Measurements from ENCODE around the gene NCOA6.
"Not testable (repeated sequence)": the region's sequence is repeated elsewhere in the genome, so short reads cannot be mapped to it uniquely, and the experiment has no call there.

The NCOA6 gene

DNA sequence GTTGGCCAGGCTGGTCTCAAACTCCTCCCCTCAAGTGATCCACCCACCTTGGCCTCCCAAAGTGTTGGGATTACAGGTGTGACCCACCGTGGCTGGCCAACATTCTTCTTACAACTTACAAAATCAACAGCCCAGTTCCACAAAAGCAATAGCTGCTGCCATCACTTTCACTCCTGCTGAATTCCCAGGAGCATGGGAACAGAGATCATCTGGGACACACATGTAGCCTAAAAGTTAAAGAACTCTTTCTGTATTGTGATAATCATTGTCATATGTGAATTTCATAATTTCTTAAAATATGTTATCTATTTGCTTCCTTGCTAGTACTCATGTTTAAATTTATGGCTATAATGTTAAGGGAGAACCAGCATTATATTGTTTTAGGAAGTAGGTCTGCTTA, 51.7 kb downstream of the NCOA6 start:
- DNase-seq: no peak

DNA sequence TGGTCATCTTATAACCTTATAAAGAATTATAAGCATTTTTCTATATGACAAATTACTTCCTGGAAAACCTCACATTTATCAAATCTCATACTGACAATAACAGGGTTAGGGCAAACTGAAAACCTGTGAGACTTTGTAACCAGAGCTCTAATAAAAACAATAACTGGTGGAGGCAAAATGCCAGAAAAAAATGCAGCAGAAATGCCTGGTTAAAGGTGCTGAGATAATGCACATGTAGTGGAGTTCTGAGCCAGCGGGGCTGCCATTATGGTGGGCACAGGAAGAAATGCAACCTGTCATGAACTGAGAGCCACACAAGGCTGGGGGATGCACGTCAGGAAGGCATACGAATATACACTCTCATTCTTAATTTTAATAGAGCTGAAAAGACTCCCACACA, 53.0 kb downstream of the NCOA6 start:
- DNase-seq: no peak

DNA sequence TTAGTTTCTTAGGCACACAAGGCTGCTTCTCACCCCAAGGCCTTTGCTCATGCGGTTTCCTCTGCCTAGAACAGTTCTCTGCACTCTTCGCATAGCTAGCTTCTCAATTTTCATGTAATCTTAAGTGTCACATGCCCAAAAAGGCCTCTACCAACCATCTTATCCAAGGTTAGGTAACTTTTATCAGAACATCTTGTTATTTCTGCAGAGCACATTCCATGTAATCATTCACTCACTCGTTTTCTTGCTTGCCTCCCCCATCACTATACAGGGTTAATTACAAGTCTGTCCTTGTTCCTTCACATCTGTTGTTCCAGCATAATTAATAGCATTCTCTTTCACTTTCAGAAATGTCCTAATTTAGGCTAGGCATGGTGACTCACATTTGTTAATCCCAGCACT, 53.8 kb downstream of the NCOA6 start:
- no peak for DNase-seq

DNA sequence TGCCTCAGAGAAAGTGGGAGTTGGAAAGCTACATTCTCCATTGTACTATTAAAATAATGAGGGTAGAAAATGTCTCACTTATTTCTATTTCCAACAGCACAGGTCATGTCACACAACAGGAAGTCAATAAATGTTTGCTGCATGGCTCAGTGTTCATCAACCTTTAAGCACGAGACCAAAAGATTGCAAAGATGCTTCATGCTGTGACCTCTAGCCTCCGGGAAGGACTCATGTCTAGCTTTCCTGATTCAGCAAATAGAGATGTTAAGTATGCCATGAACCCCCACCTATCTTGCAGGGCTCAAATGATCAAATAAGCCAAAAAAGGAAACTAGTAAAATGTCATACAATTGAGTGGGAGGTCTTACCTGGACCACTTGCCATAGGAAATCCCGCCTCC, 57.4 kb downstream of the NCOA6 start:
- DNase-seq: no peak

DNA sequence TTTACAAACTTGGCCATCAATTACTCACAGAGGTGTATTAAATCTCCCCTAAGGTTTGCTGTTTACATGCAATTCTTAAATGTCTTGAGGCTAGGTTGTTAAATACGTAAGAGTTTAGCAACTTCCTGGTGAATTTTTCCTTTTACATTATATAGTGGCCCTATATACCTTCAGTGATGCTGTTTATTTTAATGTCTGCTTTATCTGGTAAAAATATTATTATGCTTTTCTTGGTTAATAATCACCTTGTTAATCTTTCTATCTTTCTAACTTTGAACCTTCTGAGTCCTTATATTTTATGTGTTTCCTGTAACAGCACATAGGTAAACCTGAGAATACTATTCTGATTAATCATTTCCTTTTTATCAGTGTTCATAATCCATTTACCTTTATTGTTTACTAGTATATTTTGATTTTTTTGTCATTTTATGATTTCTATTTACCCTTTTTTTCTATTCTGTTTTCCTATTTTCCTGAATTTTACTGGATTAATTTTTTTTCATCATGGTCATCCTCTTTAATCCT, 63.4 kb downstream of the NCOA6 start:
- no peak for DNase-seq

DNA sequence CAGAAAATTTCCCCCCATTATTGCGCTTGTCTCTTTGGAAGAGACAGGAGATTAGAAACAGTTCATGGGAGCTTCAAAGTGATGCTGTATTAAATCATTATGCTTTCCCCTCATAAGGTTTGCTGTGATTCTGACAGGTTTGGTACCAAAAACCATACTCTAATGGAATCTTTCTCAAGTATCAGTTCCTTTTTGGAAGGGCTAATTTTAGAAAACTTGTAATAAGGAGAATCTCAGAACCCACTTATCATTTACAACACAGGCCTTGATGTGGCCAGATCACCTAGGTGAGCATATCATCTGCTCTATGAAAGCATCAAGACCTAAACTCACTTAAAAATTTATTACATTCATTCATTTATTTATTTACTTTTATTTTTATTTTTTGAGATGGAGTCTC, 70.1 kb downstream of the NCOA6 start:
- no peak for DNase-seq

DNA sequence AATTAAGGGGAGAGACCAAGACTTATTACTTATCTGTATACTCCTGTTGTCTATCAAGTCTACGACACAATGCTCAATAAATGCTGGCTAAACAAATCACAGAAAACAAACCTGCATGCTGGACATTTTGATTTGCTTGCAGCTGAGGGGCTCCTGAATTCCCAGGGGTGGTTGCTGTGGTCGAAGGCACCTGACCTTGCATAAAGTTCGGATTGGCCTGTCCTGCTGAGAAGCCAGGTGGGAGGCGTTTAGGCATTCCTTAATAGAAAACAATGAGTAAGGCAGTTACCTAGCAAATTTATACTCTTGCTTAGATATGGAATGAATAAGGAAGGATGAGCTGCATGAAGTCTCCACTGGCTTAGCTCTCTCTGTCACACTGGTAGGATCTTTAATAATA, 70.8 kb downstream of the NCOA6 start:
- DNase-seq: no peak

DNA sequence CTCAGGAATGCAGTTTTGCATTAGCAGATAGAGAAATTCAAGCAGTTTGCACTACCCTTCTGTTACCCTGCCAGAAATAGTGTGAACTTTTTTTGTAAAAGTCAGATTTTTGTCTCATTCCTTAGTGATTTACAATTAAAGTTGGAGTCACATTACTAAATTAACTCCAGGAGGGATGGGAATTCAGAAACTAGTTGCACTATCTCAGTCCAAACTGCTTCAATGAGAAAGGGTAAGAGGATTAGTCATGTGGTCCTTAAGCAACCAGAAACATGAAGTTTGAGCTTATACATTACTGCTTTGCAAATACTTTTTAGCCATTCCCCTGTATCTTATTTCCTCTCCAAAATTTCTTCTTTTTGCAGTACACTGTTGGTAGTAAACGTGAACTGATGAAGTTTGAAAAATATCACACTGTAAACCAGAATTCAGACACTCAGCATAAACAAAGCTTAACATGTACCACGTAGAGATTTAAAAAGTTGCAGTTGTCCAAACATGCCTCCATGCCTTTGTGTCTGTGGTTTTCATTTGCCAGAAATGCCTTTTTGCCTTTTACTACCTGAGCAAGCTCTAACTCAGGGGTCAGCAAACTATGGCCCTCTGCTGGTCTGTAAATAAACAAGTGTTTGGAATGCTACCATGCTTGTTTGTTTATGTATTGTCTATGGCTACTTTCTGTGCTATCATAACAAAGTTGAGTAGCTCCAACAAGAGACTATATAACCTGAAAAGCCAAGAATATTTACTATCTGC, 71.6 kb downstream of the NCOA6 start:
- no peak for DNase-seq

DNA sequence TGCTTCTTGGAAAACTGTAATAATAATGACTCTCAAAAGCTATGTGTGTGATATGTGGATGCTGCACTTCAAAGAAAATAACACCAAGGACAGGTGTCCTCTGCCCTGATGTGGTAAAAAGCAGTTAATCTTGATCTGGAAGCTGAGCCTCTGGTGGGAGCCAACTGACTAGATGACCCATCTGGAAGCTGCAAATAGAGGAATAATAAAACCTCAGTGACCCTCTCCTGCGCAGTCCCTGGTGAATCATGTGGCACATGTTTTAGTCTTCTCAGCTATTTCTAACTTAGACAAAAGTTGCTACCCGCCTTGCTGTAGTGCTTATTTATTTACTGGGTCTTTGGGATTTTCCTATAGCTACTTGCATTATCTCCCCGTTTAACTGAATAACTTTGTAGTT, 74.0 kb downstream of the NCOA6 start:
- no peak for DNase-seq

DNA sequence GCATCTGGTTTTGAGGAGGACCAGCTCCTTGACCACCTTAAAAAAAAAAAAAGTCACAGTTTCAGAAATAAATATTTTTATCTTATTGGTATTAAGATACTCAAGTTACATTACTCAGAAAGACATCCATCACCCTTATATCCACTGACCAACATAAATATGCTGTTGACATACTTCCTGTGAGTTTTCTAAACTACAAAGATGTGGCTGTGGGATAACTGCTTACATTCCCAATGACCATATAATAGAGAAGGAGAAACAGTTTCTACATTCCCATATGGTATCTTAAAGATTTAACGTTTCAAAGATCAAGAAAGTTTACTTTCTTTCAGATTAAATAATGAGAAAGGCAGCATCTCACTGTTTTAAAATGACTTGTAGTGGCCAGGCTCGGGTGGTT, 75.0 kb downstream of the NCOA6 start:
- DNase-seq: no peak

DNA sequence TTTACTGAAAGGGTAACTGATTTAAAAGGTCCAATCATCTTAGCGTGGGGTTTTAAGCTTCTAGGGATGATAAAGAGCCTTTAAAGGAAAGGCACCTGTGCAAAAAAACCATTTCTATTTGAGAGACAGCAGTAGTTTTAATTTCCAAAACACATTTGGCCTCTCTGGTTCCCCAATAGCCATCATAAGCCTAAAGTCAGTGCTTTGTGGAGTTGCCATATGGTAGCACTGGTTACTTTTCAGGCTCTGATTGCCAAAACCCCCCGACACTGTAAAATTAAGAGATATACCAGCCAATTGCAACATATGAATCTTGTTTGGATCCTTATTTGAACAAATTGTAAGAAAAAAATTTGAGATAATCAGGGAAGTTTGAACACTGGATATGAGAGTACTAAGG, 76.7 kb downstream of the NCOA6 start:
- DNase-seq: no peak

DNA sequence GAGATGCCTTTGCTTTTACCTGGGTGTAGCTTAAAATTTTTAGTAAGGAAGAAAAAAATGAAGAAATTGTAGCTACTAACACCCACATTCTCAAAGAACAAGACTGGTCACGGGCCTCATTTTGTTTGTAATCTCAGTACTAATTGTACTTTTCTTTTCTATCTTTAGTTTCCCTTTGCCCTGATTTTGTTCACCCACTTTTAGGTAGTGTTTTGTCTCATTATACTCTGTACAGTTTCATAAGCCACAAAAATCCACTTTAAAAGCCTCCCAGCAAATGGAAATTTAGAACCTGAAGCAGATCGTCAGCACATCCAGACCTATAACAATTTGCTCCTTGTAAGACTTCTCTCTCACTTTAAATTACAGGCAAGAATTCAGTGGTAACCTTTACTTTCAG, 78.0 kb downstream of the NCOA6 start:
- no peak for DNase-seq

DNA sequence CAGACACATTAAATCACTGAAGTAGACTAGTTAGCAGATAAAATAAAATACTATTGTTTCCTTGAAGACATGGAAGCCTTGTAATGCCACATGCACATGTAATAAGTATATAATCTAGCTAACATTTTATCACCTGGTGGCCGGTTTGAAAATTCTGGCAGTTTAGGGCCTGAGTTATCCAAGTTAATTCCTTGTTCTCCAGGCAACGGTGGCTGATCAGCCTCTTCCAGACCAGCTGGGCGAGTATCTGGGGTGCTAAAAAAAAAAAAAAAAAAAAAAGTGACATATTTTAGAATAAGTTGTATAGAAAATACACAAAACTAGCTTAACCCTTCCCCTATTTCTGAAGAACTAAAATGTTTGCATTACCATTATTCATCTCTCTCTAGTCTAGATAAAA, 78.8 kb downstream of the NCOA6 start:
- DNase-seq: no peak

DNA sequence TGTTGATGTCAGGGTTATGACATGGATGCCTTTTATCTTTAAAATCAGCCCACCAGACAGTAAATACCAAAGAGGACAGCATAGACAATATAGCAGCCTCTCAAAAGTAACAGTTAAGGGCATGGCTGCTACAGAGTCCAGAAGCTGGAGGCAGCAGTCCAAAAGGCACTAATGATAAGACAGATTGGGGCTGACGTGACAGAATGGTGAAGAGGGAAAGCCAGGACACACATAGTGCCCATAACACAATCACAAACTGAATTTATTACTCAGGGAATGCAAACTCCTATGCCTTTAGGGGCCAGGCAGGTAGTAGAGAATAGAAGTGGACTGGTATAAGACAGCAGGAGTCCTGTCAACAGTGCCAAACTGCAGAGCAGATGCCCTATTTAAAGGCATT, 80.6 kb downstream of the NCOA6 start:
- DNase-seq: no peak

DNA sequence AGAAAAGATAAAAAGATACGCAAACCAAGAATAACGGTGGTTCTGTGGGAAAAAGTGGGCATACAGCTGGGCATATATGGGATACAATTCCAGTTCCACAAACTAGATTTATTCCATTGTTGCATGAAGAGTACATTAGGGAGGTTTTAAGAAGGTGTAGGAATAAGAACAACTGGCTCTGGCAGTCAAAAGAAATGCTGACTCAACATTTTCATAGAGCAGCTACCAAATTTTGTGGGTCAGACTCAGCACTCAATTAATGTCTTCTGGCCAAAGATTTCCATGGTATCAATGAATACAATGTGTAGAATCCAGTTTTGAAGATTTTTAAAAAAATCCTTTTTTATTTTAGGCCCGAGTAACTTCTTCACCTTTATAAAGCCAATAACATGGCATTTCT, 81.1 kb downstream of the NCOA6 start:
- no peak for DNase-seq

DNA sequence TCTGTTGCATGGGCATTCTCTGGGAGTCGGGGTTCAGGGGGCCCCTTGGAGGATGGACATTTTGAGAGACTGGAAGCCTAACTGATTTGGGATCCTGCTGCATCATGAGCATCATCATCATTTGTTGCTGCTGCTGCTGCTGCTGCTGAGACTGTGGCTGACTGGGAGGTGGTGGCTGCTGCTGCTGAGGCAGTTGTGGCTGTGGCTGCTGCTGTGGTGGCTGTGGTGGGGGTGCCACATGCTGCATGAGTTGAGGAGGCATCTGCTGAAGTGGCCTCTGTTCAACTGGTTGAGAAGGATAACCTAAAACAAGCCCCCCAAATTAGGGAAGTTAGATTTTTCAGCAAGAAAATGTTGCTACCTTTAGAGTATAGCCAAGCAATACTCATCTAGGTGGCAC, 82.4 kb downstream of the NCOA6 start:
- DNase-seq: no peak

DNA sequence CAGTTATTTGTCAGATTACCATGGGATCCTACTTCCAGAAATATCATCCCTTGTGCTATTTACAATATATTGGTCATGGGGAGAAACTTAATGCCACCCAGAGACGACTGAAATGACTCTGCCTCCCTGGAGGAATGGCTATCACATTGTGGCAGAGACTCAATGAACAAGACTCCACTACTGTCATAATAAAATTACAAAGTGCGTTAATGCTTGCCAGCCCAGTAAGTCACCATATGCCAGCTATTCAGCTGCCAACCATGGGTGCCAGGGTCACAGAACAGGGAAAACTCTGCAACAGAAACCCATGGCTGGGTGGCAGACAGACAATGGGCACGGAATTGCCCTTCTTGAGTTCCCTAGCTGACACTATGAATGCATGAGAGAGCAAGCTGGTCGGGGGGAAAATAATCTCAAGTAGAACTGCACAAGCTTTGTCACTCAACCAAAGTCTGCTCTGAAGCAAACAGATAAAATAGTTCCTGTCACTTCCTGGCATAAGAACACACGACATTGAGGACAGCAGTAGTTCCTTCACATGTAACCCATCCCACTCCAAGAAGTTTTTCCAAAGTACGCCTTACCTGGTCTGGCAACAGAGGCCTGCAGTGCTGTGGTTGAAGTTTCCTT, 89.2 kb downstream of the NCOA6 start:
- no peak for DNase-seq

DNA sequence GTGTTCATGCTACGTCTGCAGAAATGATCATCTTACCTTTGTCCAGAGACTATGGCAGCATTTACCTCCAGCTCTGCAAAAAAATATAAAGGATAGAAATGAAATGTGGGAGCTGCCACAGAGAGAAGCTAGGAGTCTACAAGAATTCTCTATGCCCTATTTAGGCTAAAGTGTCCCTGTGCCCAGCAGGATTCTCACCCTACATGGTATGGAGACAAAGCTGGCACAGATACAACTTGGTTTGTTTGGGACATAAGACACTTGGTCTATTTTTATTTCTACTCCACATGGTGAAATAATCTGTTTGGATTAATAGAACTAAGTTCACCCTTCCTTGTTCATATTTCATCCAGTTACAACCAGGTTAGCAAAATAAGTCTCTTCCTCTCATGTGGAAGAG, 92.9 kb downstream of the NCOA6 start:
- no peak for DNase-seq

DNA sequence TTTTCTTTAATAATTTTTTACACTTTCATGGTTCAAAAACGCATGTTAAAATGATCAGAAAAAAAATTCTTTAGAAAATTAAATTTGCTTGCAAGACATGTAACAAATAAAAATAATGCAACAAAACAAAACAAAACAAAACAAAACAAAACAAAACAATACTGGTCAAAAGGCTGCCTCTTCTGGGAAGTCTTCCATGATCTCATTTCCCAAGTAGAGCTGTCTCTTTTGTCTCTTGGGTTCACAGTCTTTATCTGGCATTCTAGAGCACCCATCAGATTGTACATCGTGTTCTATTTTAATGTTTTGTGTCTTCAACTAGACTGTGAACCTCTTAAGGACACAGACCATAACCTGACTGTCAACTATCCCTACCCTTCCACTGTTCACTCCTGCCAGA, 96.0 kb downstream of the NCOA6 start:
- no peak for DNase-seq

DNA sequence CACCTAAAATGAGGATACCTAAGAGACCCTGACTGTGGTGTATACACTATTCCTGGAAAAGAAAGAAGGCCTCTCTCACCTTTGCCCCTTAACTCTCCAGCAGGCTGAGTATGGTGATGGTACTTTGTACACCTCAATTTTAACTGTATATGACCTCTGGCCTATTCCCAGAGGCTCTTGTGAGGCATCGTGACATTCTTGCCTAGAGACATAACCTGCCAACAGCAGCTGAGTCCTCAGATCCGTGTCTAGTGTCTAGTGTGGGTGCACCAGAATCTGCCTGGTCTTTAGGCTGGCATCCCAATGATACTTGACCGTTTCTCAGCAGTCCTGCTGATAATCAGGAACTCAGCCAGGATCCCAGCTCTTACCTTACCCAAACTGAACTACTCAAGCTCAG, 101.3 kb downstream of the NCOA6 start:
- no peak for DNase-seq

DNA sequence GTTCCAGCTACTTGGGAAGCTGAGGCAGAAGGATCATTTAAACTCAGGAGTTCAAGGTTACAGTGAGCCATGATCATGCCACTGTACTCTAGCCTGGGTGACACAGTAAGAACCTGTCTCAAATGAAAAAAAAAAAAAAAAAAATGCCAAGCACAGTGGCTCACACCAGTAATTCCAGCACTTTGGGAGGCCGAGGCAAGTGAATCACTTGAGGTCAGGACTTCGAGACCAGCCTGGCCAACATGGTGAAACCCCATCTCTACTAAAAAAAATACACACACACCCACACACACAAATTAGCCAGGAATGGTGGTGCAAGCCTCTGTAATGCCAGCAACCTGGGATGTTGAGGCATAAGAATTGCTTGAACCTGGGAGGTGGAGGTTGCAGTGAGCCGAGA, 102.9 kb downstream of the NCOA6 start:
- not testable (repeated sequence) for DNase-seq

DNA sequence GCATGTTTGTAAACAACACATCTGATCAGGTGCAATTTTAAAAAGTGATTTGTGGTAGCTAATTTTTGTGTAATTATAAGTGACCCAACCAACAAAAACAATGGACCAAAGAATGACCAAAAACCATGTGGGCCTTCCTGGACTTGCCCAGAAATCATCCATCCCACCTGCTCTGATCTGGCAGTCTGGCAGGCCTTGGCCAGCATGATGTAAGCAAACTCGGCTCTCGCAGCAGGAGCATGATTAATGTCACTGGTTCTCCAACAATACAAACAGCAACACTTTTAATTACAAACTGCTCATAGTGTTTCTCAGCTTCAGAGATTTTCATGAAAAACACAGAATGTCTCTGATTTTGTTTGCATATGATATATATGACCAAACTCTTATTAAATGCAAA, 105.2 kb downstream of the NCOA6 start:
- no peak for DNase-seq

DNA sequence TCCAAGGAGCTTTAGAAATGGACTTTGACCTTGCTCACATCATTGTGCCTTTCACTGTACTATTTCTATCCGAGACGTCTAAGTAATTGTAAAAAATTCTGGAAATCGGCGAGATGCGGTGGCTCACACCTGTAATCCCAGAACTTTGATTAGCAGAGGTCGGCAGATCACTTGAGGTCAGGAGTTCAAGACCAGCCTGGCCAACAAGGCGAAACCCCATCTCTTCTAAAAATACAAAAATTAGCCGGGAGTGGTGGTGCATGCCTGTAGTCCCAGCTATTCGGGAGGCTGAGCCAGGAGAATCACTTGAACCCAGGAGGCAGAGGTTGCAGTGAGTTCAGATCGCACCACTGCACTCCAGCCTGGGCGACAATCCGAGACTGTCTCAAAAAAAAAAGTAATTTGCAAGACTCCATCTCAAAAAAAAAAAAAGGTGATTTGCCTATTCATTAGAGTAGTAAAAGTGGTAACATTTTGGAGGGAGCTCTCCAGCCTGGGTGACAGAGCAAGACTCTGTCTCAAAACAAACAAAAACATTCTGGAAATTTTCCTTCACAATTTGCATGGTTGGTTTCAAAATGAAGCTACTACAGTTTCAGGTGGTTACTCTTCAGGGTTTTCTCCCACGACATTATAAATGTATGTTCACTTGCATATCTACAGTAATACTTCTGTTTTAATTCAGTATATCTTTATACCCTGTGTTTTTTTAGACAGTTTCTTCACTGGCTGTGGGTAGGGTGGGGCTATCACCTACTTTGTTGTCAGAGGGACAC, 106.0 kb downstream of the NCOA6 start:
- not testable (repeated sequence) for DNase-seq
